HepG2 (cell line): ENCODE results near the gene USP19. TPM values are rescaled to one million over a fixed set of nuclear protein-coding genes. Genes with fewer than 3 reads are reported as not detected.
A peak's percentile ranks its signal among the peaks of the same experiment; 100 is the strongest.

Source experiments
- ELK4 ChIP-seq: sonication (generic); formaldehyde crosslinking; IDR thresholded peaks from 2 replicates; pipeline ENCODE4 v1.9.0; 2021; ENCODE audit warnings: missing genetic modification reagents, borderline replicate concordance
- HMGXB4 ChIP-seq, 2 experiments: sonication (generic) in 1 of 2; formaldehyde crosslinking in 1 of 2; IDR thresholded peaks; 2 replicates each; pipeline versions ENCODE4 v1.4.0 to v1.6.1; 2018 to 2020; ENCODE audit warnings: missing genetic modification reagents in 2 of 2, borderline replicate concordance in 1 of 2, low read depth in 1 of 2, mild to moderate bottlenecking in 1 of 2, missing biosample characterization in 1 of 2
- KMT2B ChIP-seq: IDR thresholded peaks from 2 replicates; pipeline ENCODE4 v1.6.1; 2016; ENCODE audit warnings: missing genetic modification reagents, missing compliant biosample characterization
- PBX3 ChIP-seq: sonication (generic); formaldehyde crosslinking; IDR thresholded peaks from 2 replicates; pipeline ENCODE4 v1.8.1; 2023; ENCODE audit warnings: missing genetic modification reagents, inconsistent platforms, borderline replicate concordance
- PRDM10 ChIP-seq: sonication (generic); formaldehyde crosslinking; IDR thresholded peaks from 2 replicates; pipeline ENCODE4 v1.4.0; 2020; ENCODE audit warnings: low read depth, missing genetic modification reagents
- THAP9 ChIP-seq: sonication (generic); formaldehyde crosslinking; IDR thresholded peaks from 2 replicates; pipeline ENCODE4; 2020; ENCODE audit warnings: missing genetic modification reagents, mild to moderate bottlenecking, borderline replicate concordance
- USF2 ChIP-seq, 2 experiments: sonication (generic) in 1 of 2; formaldehyde crosslinking in 1 of 2; IDR thresholded peaks; 2 replicates each; pipeline versions ENCODE4 v1.5.1 to v1.6.1; 2011 to 2020; ENCODE audit warnings: borderline replicate concordance in 1 of 2, low read depth in 1 of 2, low read length in 1 of 2, mild to moderate bottlenecking in 1 of 2, missing genetic modification reagents in 1 of 2, moderate library complexity in 1 of 2
- ZBTB20 ChIP-seq: sonication (generic); formaldehyde crosslinking; IDR thresholded peaks from 2 replicates; pipeline ENCODE4 v1.8.1; 2023; ENCODE audit warnings: missing genetic modification reagents, low read depth, mild to moderate bottlenecking, borderline replicate concordance
- ZNF17 ChIP-seq: sonication (generic); formaldehyde crosslinking; IDR thresholded peaks from 2 replicates; pipeline ENCODE4 v1.5.0; 2020; ENCODE audit warnings: mild to moderate bottlenecking, missing genetic modification reagents
- ZNF557 ChIP-seq: sonication (generic); formaldehyde crosslinking; IDR thresholded peaks from 2 replicates; pipeline ENCODE4 v1.4.0; 2020; ENCODE audit warnings: missing genetic modification reagents
- ZNF598 ChIP-seq: sonication (generic); formaldehyde crosslinking; IDR thresholded peaks from 2 replicates; pipeline ENCODE4 v1.5.1; 2020; ENCODE audit warnings: mild to moderate bottlenecking, missing genetic modification reagents, borderline replicate concordance
- polyA plus RNA-seq, 8 experiments: library from polyadenylated mRNA; depleted of rRNA in 3 of 8; stranded (reverse) in 7 of 8; unstranded in 1 of 8; fragments of >200 nt; fragmentation: Illumina TruSeq in 4 of 8; extraction: Trizol in 4 of 8; gene quantifications; 2 replicates each; pipeline versions ENCODE4 v1.2.1 to v1.2.3, GENCODE V29; 2011 to 2016; ENCODE audit warnings: low read depth in 4 of 8, missing spikeins in 1 of 8, mixed read lengths in 1 of 8; ENCODE audit not compliant: insufficient read depth in 1 of 8
- total RNA-seq, 5 experiments: library from RNA; depleted of rRNA; stranded (reverse); fragments of >200 nt; fragmentation: Illumina TruSeq; extraction: Trizol; gene quantifications; 2 replicates each; pipeline ENCODE4 v1.2.3, GENCODE V29; 2016; ENCODE audit warnings: low read depth in 1 of 5

The USP19 gene
- total and polyA plus RNA-seq, 2 of the 13 experiments (the other 11 are each of a cell fraction or from before 2014, with no cell fraction given), result 28.3 to 31.7 TPM

GRCh38 chr3:49092938-49093852 lies 27.4 kb downstream of the USP19 start (continued):
- TF ChIP-seq PBX3 (CRISPR knock-in tag) (no peak), ZNF17 (CRISPR knock-in tag) (no peak), ELK4 (CRISPR knock-in tag) (no peak), USF2 (IDR thresholded peaks at IDR 0.05; ENCODE audit: low read depth, low read length) (no peak), USF2 (CRISPR knock-in tag; IDR thresholded peaks at IDR 0.05; ENCODE audit: borderline replicate concordance) (no peak), ZNF557 (0 out of 2 replicates have a peak, but pooled peaks have one; percentile 21), KMT2B (CRISPR knock-in tag) (peak; percentile 68), HMGXB4 (CRISPR knock-in tag; IDR thresholded peaks at IDR 0.05; ENCODE audit: borderline replicate concordance in 1 of 2, low read depth in 1 of 2) (peak in 1 of 2 experiments; percentile 73; a peak in 2 of 4 replicates), PRDM10 (CRISPR knock-in tag) (no peak), THAP9 (CRISPR knock-in tag) (no peak), ZBTB20 (CRISPR knock-in tag) (peak; percentile 35; the same call in 1 of the 2 replicates), ZNF598 (CRISPR knock-in tag) (no peak)
